Breast epithelium (tissue), 3 donors: ENCODE results near the gene RPS14.

Source experiments
- CTCF ChIP-seq, 3 donors: fragments of 450-650 bp; IDR thresholded peaks; one replicate each; pipeline ENCODE4 v1.5.1; 2016 to 2017; ENCODE audit warnings: antibody characterized with exemption in 3 of 3, mild to moderate bottlenecking in 3 of 3, moderate library complexity in 3 of 3
- POLR2A ChIP-seq: fragments of 450-650 bp; IDR thresholded peaks from one replicate; pipeline ENCODE4 v1.6.1; 2016; ENCODE audit warnings: antibody characterized with exemption, mild to moderate bottlenecking, moderate library complexity

- no peak for TF ChIP-seq CTCF (IDR thresholded peaks at IDR 0.05)
- no peak for TF ChIP-seq POLR2A
These were observed 41.2 kb upstream of the RPS14 start for GRCh38 chr5:150490754-150491153.
